Measurements from ENCODE around the gene ZFR2.

GRCh38 chr19:3868770-3869456 is at the start of gene ZFR2:
- TF ChIP-seq POLR2A (IDR thresholded peaks at IDR 0.05) = no peak
- TF ChIP-seq CTCF (IDR thresholded peaks at IDR 0.05) = no peak
